Transverse colon (tissue), 3 donors: ENCODE results near the gene CLEC3B.

ENCODE experiments used
- CTCF ChIP-seq, 5 experiments: fragments of 200-600 bp in 3 of 5; fragments of 450-650 bp in 2 of 5; sonication (generic) in 3 of 5; IDR thresholded peaks; 1 replicate in 2 of 5; 2 replicates in 3 of 5; pipeline ENCODE4 v1.5.1; 2016 to 2017; ENCODE audit warnings: antibody characterized with exemption in 5 of 5, inconsistent platforms in 3 of 5, mild to moderate bottlenecking in 2 of 5, moderate library complexity in 1 of 5
- EP300 ChIP-seq: sonication (generic); formaldehyde crosslinking; IDR thresholded peaks from one replicate; pipeline ENCODE4 v1.6.1; 2017; ENCODE audit warnings: antibody characterized with exemption, low read depth
- POLR2A ChIP-seq: fragments of 450-650 bp; IDR thresholded peaks from one replicate; pipeline ENCODE4 v1.6.1; 2016; ENCODE audit warnings: antibody characterized with exemption, mild to moderate bottlenecking, moderate library complexity

- no peak for TF ChIP-seq CTCF (IDR thresholded peaks at IDR 0.05)
- TF ChIP-seq POLR2A, result no peak
- no peak for TF ChIP-seq EP300
These were observed 3.6 kb downstream of the CLEC3B start for GRCh38 chr3:45029661-45030060.
